IMR-90 (cell line): Measurements from ENCODE around the gene SIRT7. TPM values are rescaled to one million over a fixed set of nuclear protein-coding genes. Genes with fewer than 3 reads are reported as not detected.
A peak's percentile ranks its signal among the peaks of the same experiment; 100 is the strongest.

Experiments used
- ATAC-seq: fragments of 200-7000 bp; cut with Tn5 transposase; 2 replicates; pipeline ENCODE4 v1.9.1; 2020; ENCODE audit warnings: low read depth, mild to moderate bottlenecking, moderate library complexity
- BruUV-seq: library from RNA; stranded (reverse); fragments of 400-500 nt; replicated peaks from 2 replicates; lab custom pipeline; 2021; lab: Mats Ljungman, UMichigan
- CTCF ChIA-PET: fragments of 300-600 bp; formaldehyde crosslinking; extraction: SDS; loops from one replicate; lab custom pipeline; 2021; ENCODE audit warnings: antibody characterized with exemption; lab: Yijun Ruan, JAX
- POLR2A ChIA-PET: fragments of 300-600 bp; sonication (Branson Sonifier 250); formaldehyde crosslinking; loops from one replicate; lab custom pipeline; 2022; ENCODE audit warnings: antibody characterized with exemption; ENCODE audit not compliant: unreplicated experiment; lab: Charles Lee
- DNase-seq: peaks from one replicate; pipeline ENCODE4 v3.0.0; 2013
- H2AFZ ChIP-seq: replicated peaks from 2 replicates; pipeline ENCODE3; 2013; ENCODE audit warnings: low read length, mild to moderate bottlenecking; ENCODE audit not compliant: poor library complexity
- H2AK5ac ChIP-seq: 2 replicates; pipeline ENCODE4 v1.6.1; 2013; ENCODE audit warnings: low read depth, low read length, inconsistent platforms
- H2AK9ac ChIP-seq: replicated peaks from 2 replicates; pipeline ENCODE3; 2013; ENCODE audit warnings: mild to moderate bottlenecking, low read depth, low read length, moderate library complexity; ENCODE audit not compliant: poor library complexity
- H2BK120ac ChIP-seq: 2 replicates; pipeline ENCODE4 v1.6.1; 2013; ENCODE audit warnings: low read depth, low read length, inconsistent platforms
- H2BK15ac ChIP-seq: 3 replicates; pipeline ENCODE4 v1.6.1; 2013; ENCODE audit warnings: low read depth, low read length, inconsistent platforms
- H2BK20ac ChIP-seq: 2 replicates; pipeline ENCODE4 v1.6.1; 2013; ENCODE audit warnings: low read depth, mild to moderate bottlenecking, inconsistent platforms, low read length, moderate library complexity
- H2BK5ac ChIP-seq: 2 replicates; pipeline ENCODE4 v1.6.1; 2013; ENCODE audit warnings: mild to moderate bottlenecking, low read depth, low read length, inconsistent platforms; ENCODE audit not compliant: poor library complexity, severe bottlenecking
- H3K14ac ChIP-seq: replicated peaks from 2 replicates; pipeline ENCODE4 v1.6.1; 2013; ENCODE audit warnings: low read depth, low read length, inconsistent platforms
- H3K18ac ChIP-seq: 2 replicates; pipeline ENCODE4 v1.6.1; 2013; ENCODE audit warnings: low read depth, low read length, control low read depth
- H3K23ac ChIP-seq: 2 replicates; pipeline ENCODE4 v1.6.1; 2013; ENCODE audit warnings: low read depth, low read length, inconsistent platforms
- H3K27ac ChIP-seq: 2 replicates; pipeline ENCODE4 v1.5.1; 2013; ENCODE audit warnings: mild to moderate bottlenecking, control low read depth, low read length; ENCODE audit not compliant: insufficient read depth
- H3K27me3 ChIP-seq: 2 replicates; pipeline ENCODE4 v1.6.1; 2013; ENCODE audit warnings: low read length; ENCODE audit not compliant: control insufficient read depth, insufficient read depth
- H3K36me3 ChIP-seq: 2 replicates; pipeline ENCODE4 v1.6.1; 2013; ENCODE audit warnings: low read length, mixed read lengths; ENCODE audit not compliant: control insufficient read depth, insufficient read depth
- H3K4ac ChIP-seq: 2 replicates; pipeline ENCODE4 v1.6.1; 2013; ENCODE audit warnings: low read depth, low read length, inconsistent platforms
- H3K4me1 ChIP-seq: 2 replicates; pipeline ENCODE4 v1.6.1; 2013; ENCODE audit warnings: low read length, mixed read lengths; ENCODE audit not compliant: control insufficient read depth, insufficient read depth
- H3K4me2 ChIP-seq: 2 replicates; pipeline ENCODE4 v1.6.1; 2013; ENCODE audit warnings: low read depth, mild to moderate bottlenecking, control low read depth, low read length, moderate library complexity
- H3K4me3 ChIP-seq: 2 replicates; pipeline ENCODE4 v1.5.1; 2013; ENCODE audit warnings: low read depth, mild to moderate bottlenecking, control low read depth, low read length, moderate library complexity; ENCODE audit not compliant: insufficient read depth
- H3K56ac ChIP-seq: 2 replicates; pipeline ENCODE4 v1.6.1; 2013; ENCODE audit warnings: low read length, inconsistent platforms; ENCODE audit not compliant: insufficient read depth; ENCODE audit errors: extremely low read depth
- H3K79me1 ChIP-seq, 2 experiments: 2 replicates each; pipeline ENCODE4 v1.6.1; 2013; ENCODE audit warnings: low read length in 2 of 2, inconsistent platforms in 1 of 2, low read depth in 1 of 2
- H3K9ac ChIP-seq: 2 replicates; pipeline ENCODE4 v1.6.1; 2013; ENCODE audit warnings: low read depth, low read length, control low read depth
- H3K9me1 ChIP-seq: 2 replicates; pipeline ENCODE4 v1.6.1; 2013; ENCODE audit warnings: low read length, inconsistent platforms; ENCODE audit not compliant: insufficient read depth
- H3K9me3 ChIP-seq: 2 replicates; pipeline ENCODE4 v1.6.1; 2013; ENCODE audit warnings: low read length; ENCODE audit not compliant: control insufficient read depth, insufficient read depth
- H4K20me1 ChIP-seq: 2 replicates; pipeline ENCODE4 v1.6.1; 2013; ENCODE audit warnings: low read length, inconsistent platforms; ENCODE audit not compliant: insufficient read depth
- H4K5ac ChIP-seq: 2 replicates; pipeline ENCODE4 v1.6.1; 2013; ENCODE audit warnings: mild to moderate bottlenecking, low read depth, low read length, control low read depth
- H4K8ac ChIP-seq, 2 experiments: 2 replicates each; pipeline ENCODE4 v1.6.1; 2013; ENCODE audit warnings: low read depth in 2 of 2, low read length in 2 of 2, control low read depth in 1 of 2, inconsistent platforms in 1 of 2
- H4K91ac ChIP-seq: 2 replicates; pipeline ENCODE4 v1.6.1; 2013; ENCODE audit warnings: low read depth, low read length, inconsistent platforms; ENCODE audit not compliant: insufficient read depth
- BHLHE40 ChIP-seq: fragments of 150-350 bp; IDR thresholded peaks from 2 replicates; pipeline ENCODE4 v1.6.1; 2016; ENCODE audit warnings: mild to moderate bottlenecking, low read depth, low read length
- CHD1 ChIP-seq: IDR thresholded peaks from 2 replicates; pipeline ENCODE4 v1.6.1; 2012; ENCODE audit warnings: low read depth, low read length, improper control_type of control experiment
- FOS ChIP-seq: fragments of 150-350 bp; IDR thresholded peaks from 2 replicates; pipeline ENCODE4 v1.6.1; 2016; ENCODE audit warnings: low read depth, low read length
- MAFK ChIP-seq: IDR thresholded peaks from 2 replicates; pipeline ENCODE4 v1.6.1; 2012; ENCODE audit warnings: low read depth, low read length, improper control_type of control experiment
- MAZ ChIP-seq: IDR thresholded peaks from 2 replicates; pipeline ENCODE4 v1.6.1; 2012; ENCODE audit warnings: low read depth, mild to moderate bottlenecking, low read length, improper control_type of control experiment, moderate library complexity, borderline replicate concordance
- MXI1 ChIP-seq: IDR thresholded peaks from 2 replicates; pipeline ENCODE4 v1.6.1; 2012; ENCODE audit warnings: low read depth, mild to moderate bottlenecking, low read length, moderate library complexity, borderline replicate concordance
- NFE2L2 ChIP-seq: fragments of 150-350 bp; IDR thresholded peaks from 2 replicates; pipeline ENCODE4 v1.6.1; 2016; ENCODE audit warnings: low read depth, mild to moderate bottlenecking, low read length
- POLR2A ChIP-seq: IDR thresholded peaks from 2 replicates; pipeline ENCODE4 v1.6.1; 2012; ENCODE audit warnings: mild to moderate bottlenecking, low read depth, low read length
- RAD21 ChIP-seq: IDR thresholded peaks from 2 replicates; pipeline ENCODE4 v1.6.1; 2012; ENCODE audit warnings: low read length, improper control_type of control experiment
- RCOR1 ChIP-seq: IDR thresholded peaks from 2 replicates; pipeline ENCODE4 v1.6.1; 2012; ENCODE audit warnings: mild to moderate bottlenecking, low read length, improper control_type of control experiment; ENCODE audit not compliant: insufficient replicate concordance
- SMC3 ChIP-seq: fragments of 150-350 bp; IDR thresholded peaks from 2 replicates; pipeline ENCODE4 v1.6.1; 2016; ENCODE audit warnings: low read depth, mild to moderate bottlenecking, antibody characterized with exemption, low read length, moderate library complexity
- USF2 ChIP-seq: fragments of 150-350 bp; IDR thresholded peaks from 2 replicates; pipeline ENCODE4 v1.6.1; 2017; ENCODE audit warnings: mild to moderate bottlenecking, antibody characterized with exemption, low read length, low read depth
- WGBS, 2 experiments: methylation state at CpG; one replicate each; pipeline versions ENCODE4 v1.1.5 to v1.1.7; 2013; ENCODE audit warnings: missing lambda C conversion rate in 2 of 2; ENCODE audit not compliant: insufficient read length in 1 of 2; ENCODE audit errors: extremely low coverage in 2 of 2; 5-methylcytosine and 5-hydroxymethylcytosine counted together
- dilution Hi-C: fragments of 300-500 bp; cut with HindIII; formaldehyde crosslinking; loops from one replicate; pipeline ENCODE4 v1.14.3; 2018; ENCODE audit warnings: low sequenced_read_pairs; ENCODE audit not compliant: unreplicated experiment
- in situ Hi-C: fragments of 300-500 bp; cut with MboI; formaldehyde crosslinking; loops from 3 replicates; pipeline ENCODE4 v1.14.3; 2019; ENCODE audit warnings: low sequenced_read_pairs, inconsistent platforms, mixed read lengths
- intact Hi-C: fragments of 100-400 bp; cut with micrococcal nuclease; formaldehyde crosslinking; loops from 2 replicates; pipeline ENCODE4 v1.10.0; 2022
- polyA plus RNA-seq, 3 experiments: library from polyadenylated mRNA; depleted of rRNA; stranded (reverse); fragments of >200 nt; gene quantifications; 2 replicates each; pipeline ENCODE4 v1.2.3, GENCODE V29; 2012; ENCODE audit warnings: low replicate concordance in 1 of 3
- total RNA-seq: library from RNA; depleted of rRNA; stranded (reverse); fragments of >200 nt; gene quantifications from 2 replicates; pipeline ENCODE4 v1.2.3, GENCODE V29; 2012

Gene SIRT7
- total and polyA plus RNA-seq, 2 of the 4 experiments (the other 2 are of a cell fraction): 14.5 to 19.8 TPM

GRCh38 chr17:81935709-81936084 lies 17.7 kb upstream of the SIRT7 start:
- H4K91ac ChIP-seq: no peak overlapping the region
- no peak overlapping the region for H2BK20ac ChIP-seq
- no peak overlapping the region for H3K4ac ChIP-seq
- no peak overlapping the region for H2BK120ac ChIP-seq
- WGBS, 2 experiments: 92% methylated on average over 2 of the region's 6 CpGs; no CpG with 5 or more reads in 1 of the 2 experiments
- H3K9me3 ChIP-seq: no peaks in the 10 kb centered on the region
- peaks cover 9 to 37% of the 10 kb centered on the region in 2 experiments for H3K79me1 ChIP-seq
- no peak overlapping the region for H3K9ac ChIP-seq
- H3K4me1 ChIP-seq: peaks cover 4% of the 10 kb centered on the region
- H3K9me1 ChIP-seq: peaks cover 8% of the 10 kb centered on the region
- H3K27ac ChIP-seq: no peak overlapping the region
- H4K8ac ChIP-seq: no peak overlapping the region
- H3K36me3 ChIP-seq: peaks cover 27% of the 10 kb centered on the region; the same call in 1 of the 2 replicates
- H3K27me3 ChIP-seq: peaks cover 5% of the 10 kb centered on the region; the same call in 1 of the 2 replicates
- ChIA-PET CTCF (no interaction called here), POLR2A (no interaction called here)
- peak overlapping the region; percentile 31; the same call in 1 of the 2 replicates for H3K23ac ChIP-seq
- H3K18ac ChIP-seq: no peak overlapping the region
- ATAC-seq: no peak
- no TSS peak for BruUV-seq
- H2AFZ ChIP-seq: peak overlapping the region; percentile 14
- no peak overlapping the region for H3K4me3 ChIP-seq
- intact Hi-C loops: loop anchor here (2.0 kb wide), 1 partner anchor 41 kb away; the partner anchor contains the start of gene ASPSCR1
- in situ Hi-C loops: no loop called here
- no peak overlapping the region for H2BK15ac ChIP-seq
- H4K5ac ChIP-seq: no peak overlapping the region
- peak overlapping the region; percentile 67 for H3K4me2 ChIP-seq
- no peak overlapping the region for H2AK5ac ChIP-seq
- no peak for DNase-seq
- peak overlapping the region; percentile 55; the same call in 1 of the 2 replicates for H3K14ac ChIP-seq
- TF ChIP-seq MAFK (no peak), SMC3 (no peak), USF2 (no peak), NFE2L2 (no peak), BHLHE40 (no peak), MAZ (no peak), RCOR1 (no peak), FOS (no peak), MXI1 (no peak), RAD21 (no peak), CHD1 (no peak), POLR2A (no peak)
- H2AK9ac ChIP-seq: peak overlapping the region; percentile 65
- no peak overlapping the region for H3K56ac ChIP-seq
- dilution Hi-C loops: no loop called here
- no peak overlapping the region for H2BK5ac ChIP-seq
- H4K20me1 ChIP-seq: peaks cover 11% of the 10 kb centered on the region
